ENCODE measurements around the gene CENPF. TPM values are rescaled to one million over a fixed set of nuclear protein-coding genes. Genes with fewer than 3 reads are reported as not detected.
"Not testable (repeated sequence)": the region's sequence is repeated elsewhere in the genome, so short reads cannot be mapped to it uniquely, and the experiment has no call there.

CENPF gene
- total RNA-seq, 1 experiment from 2014 or later = 64.2 TPM

- no peak for DNase-seq (ENCODE audit: low read depth)
These were observed 59.3 kb downstream of the CENPF start for GRCh38 chr1:214662223-214662785.

GRCh38 chr1:214664651-214665433 lies 61.8 kb downstream of the CENPF start:
- no peak for DNase-seq (ENCODE audit: low read depth)

- DNase-seq (ENCODE audit: low read depth) = peak; percentile 28
These were observed 62.7 kb downstream of the CENPF start for GRCh38 chr1:214665606-214666110.

GRCh38 chr1:214666674-214667073 lies 63.7 kb downstream of the CENPF start:
- no peak for DNase-seq (ENCODE audit: low read depth)

- DNase-seq (ENCODE audit: low read depth) = no peak
These were observed 67.1 kb downstream of the CENPF start for GRCh38 chr1:214670098-214670497.

- DNase-seq (ENCODE audit: low read depth) = not testable (repeated sequence)
These were observed 70.0 kb downstream of the CENPF start for GRCh38 chr1:214673029-214673428.

- DNase-seq (ENCODE audit: low read depth) = no peak
These were observed 70.6 kb downstream of the CENPF start for GRCh38 chr1:214673576-214673975.

- DNase-seq (ENCODE audit: low read depth) = not testable (repeated sequence)
These were observed 72.5 kb downstream of the CENPF start for GRCh38 chr1:214675524-214675923.

GRCh38 chr1:214676747-214677146 lies 73.8 kb downstream of the CENPF start:
- DNase-seq (ENCODE audit: low read depth) = no peak

- DNase-seq (ENCODE audit: low read depth) = no peak
These were observed 75.0 kb downstream of the CENPF start for GRCh38 chr1:214677945-214678344.

GRCh38 chr1:214678386-214678785 lies 75.4 kb downstream of the CENPF start:
- DNase-seq (ENCODE audit: low read depth) = peak; percentile 19

- DNase-seq (ENCODE audit: low read depth) = no peak
These were observed 80.6 kb downstream of the CENPF start for GRCh38 chr1:214683621-214684020.

GRCh38 chr1:214685906-214686305 lies 82.9 kb downstream of the CENPF start:
- no peak for DNase-seq (ENCODE audit: low read depth)

GRCh38 chr1:214686497-214686896 lies 83.5 kb downstream of the CENPF start:
- DNase-seq (ENCODE audit: low read depth) = no peak

GRCh38 chr1:214688891-214689290 lies 85.9 kb downstream of the CENPF start:
- DNase-seq (ENCODE audit: low read depth) = no peak

- DNase-seq (ENCODE audit: low read depth) = no peak
These were observed 91.8 kb downstream of the CENPF start for GRCh38 chr1:214694769-214695168.

- no peak for DNase-seq (ENCODE audit: low read depth)
These were observed 95.6 kb downstream of the CENPF start for GRCh38 chr1:214698559-214698958.

- no peak for DNase-seq (ENCODE audit: low read depth)
These were observed 97.4 kb downstream of the CENPF start for GRCh38 chr1:214700437-214700836.

GRCh38 chr1:214702556-214702955 lies 99.6 kb downstream of the CENPF start:
- no peak for DNase-seq (ENCODE audit: low read depth)

- no peak for DNase-seq (ENCODE audit: low read depth)
These were observed 104.5 kb downstream of the CENPF start for GRCh38 chr1:214707306-214708087.

GRCh38 chr1:214708321-214708955 lies 105.4 kb downstream of the CENPF start:
- no peak for DNase-seq (ENCODE audit: low read depth)

GRCh38 chr1:214709241-214709640 lies 106.2 kb downstream of the CENPF start:
- no peak for DNase-seq (ENCODE audit: low read depth)
